GM21737 (cell line): Measurements from ENCODE around the gene TMEM116.
"Not testable (repeated sequence)": the region's sequence is repeated elsewhere in the genome, so short reads cannot be mapped to it uniquely, and the experiment has no call there.

Source experiments
- ATAC-seq: cut with Tn5 transposase; IDR thresholded peaks from one replicate; pipeline ENCODE4 v1.9.1; 2021; ENCODE audit warnings: mild to moderate bottlenecking, moderate library complexity; ENCODE audit not compliant: unreplicated experiment

The TMEM116 gene

DNA sequence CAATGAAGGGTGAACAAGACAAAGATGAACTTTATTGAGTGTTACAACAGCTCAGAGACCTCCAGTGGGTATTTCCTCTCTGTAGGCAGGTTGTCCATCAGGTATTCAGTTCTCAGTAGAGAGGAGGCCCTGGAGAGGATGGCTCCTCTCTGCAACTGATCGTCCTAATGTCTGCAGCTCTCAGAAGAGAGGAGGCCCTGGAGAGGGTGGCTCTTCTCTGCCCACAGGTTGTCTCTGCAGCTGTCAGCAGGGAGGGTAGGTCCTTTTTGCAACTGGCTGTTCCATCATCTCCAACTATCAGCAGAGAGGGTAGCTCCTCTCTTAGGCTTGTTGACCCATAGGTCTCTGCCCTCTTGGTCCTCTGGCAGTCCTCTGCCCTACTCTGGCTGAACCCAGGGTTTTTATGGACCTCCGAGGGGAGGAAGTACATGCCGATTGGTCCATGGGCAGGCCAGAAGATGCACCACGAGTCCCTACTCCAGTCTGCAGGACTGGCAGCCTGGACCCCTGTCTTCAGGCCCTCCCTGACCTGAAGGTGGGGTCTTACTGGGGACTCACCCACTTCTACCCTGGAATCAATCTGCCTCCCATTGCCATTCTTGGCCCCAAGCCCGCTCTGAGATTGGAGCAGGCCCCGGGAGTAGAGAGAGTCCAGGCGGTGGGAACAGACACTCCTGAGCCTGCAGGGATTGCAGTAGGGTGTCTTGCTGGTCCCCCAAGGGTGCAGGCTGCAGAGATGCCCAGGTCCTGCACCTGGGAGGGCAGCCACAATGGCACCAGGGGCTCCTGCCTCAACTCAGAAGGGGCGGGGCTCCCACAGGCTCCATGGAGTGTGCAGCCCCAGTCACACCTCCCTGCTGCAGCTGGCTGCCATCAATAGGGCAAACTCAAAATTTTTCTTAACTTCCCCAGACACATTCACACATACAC lies 2.3 kb downstream of the TMEM116 start:
- ATAC-seq, result no peak

DNA sequence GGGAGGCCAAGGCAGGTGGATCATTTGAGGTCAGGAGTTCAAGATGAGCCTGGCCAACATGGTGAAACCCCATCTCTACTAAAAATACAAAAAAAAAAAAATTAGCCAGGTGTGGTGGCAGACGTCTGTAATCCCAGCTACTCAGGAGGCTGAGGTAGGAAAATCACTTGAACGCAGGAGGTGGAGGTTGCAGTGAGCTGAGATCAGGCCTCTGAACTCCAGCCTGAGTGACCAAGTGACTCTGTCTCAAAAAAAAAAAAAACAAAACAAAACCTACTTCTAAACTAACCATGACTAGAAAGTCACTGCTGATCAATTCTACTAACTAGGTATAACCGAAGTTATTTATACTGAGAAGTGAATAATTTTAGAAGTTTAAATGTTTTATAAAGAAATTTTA lies 3.4 kb downstream of the TMEM116 start:
- ATAC-seq, result not testable (repeated sequence)

DNA sequence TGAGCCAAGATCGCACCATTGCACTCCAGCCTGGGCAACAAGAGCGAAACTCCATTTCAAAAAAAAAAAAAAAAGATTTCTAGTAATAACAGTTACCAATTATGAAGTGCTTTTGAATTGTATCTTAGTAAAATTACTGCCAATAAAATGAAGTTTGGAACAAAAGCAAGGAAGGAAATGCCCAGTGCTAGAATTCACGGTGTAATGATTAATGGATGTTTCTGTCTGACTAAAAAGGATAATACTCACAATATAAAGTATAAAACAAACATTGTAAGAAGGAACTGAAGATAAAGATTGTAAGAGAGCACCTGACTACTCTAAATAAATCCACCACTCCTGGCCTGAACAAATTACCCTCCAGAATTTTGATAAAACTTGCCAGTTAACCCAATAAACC lies 4.0 kb downstream of the TMEM116 start:
- no peak for ATAC-seq

DNA sequence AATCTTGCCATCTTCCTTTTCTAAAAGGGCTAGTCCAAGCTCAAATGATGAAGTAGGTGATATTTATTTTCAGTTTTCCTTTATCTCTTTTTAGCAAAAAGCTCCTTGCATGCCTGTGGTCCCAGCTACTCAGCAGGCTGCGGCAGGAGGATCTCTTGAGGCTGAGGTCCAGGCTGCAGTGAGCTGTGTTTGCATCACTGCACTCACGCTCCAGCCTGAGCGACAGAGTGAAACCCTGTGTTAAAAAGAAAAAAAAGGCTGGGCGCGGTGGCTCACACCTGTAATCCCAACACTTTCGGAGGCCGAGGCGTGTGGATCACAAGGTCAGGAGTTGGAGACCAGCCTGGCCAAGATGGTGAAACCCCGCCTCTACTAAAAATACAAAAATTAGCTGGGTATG lies 5.0 kb downstream of the TMEM116 start:
- ATAC-seq, result no peak

DNA sequence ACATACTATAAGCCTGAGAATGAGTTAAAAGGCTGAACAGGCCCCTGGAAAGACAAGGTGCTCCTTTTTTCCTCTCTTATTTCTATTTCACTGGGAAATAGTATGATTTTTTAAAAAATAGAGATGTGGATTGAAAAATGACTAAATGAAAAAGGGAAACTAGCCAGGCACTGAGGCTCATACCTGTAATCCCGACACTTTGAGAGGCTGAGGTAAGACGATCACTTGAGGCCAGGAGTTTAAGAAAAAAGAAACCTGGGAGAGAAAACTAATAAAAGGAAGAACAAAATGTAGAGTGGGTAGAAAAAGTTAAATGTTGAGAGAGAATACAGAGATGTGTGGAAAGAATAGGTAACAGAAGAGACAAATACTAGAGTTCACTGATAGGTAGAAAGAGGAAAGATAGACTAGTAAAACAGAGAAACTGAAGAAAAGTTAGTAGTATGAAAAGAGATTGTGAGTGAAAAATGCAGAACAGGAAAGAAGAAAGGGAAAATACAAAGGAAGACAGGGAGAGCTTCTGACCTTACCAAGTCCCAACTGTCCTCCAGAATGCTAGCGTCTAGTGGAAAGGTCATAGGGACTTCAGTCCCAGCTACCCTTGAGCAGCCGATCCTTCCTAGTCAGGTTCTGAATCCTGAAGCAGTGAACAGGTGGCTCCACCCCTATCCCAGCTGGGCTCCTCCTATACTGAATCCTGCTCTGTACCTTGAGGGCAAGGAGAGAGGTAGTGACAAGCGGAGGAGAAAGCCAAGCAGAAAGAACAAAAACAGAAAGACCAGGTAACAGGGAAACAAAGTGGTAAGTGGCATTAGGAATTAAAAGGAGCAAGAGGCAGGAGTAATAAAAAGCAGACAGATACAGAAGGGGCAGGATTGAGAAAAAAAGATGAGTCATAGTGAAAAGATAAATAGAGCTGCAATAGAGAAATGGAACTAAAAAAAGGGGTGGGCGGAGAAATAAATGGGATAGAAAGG lies 7.3 kb downstream of the TMEM116 start:
- ATAC-seq, result no peak

DNA sequence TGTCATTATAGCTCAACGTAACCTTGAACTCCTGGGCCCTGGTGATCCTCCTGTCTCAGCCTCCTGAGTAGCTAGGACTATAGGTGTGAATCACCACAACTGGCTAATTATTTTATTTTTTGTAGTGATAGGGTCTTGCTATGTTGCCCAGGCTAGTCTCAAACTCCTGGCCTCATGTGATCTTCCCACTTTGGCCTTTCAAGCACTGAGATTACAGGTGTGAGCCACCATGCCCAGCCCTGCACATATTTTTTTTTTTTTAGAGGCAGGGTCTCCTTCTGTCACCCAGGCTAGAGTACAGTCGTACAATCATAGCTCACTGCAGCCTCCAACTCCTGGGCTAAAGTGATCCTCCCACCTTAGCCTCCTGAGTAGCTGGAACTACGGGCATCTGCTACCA lies 8.9 kb downstream of the TMEM116 start:
- no peak for ATAC-seq

DNA sequence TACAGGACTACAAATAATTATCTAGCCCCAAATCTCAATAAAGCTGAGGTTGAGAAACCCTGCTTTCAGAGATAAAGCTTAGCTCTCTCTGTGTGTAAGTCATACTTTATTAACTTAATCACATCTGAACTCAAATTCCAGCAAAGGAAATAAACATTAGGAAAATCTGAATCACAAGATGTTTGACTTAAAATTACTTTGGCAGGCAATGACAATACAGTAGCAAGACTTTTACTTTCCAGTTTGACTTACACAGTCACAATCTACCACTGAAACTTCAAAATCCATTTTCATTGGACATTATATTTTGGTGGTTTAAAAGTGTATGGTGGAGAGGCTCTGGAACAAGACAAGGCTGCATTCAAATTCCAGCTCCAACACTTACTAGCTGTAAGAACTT lies 11.4 kb downstream of the TMEM116 start:
- ATAC-seq, result no peak

DNA sequence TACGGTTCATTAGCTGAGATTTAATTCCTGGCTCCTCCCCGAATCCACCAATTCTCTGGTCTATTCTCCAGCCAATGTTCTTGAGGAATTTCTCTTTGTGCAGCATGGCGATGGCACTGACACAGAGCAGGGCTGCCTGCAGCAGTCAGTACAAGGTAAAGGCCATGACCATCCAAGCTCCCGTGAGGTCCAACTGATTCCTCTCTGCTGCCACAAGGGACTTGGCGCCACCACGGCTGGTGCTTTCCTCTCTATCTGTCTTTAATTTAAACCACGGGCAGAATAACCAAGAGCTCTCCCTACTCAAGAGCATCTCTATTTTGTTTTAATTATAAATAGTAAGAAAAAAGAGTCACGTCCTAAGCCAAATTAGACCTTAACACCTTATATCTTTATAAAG lies 12.1 kb downstream of the TMEM116 start:
- no peak for ATAC-seq

DNA sequence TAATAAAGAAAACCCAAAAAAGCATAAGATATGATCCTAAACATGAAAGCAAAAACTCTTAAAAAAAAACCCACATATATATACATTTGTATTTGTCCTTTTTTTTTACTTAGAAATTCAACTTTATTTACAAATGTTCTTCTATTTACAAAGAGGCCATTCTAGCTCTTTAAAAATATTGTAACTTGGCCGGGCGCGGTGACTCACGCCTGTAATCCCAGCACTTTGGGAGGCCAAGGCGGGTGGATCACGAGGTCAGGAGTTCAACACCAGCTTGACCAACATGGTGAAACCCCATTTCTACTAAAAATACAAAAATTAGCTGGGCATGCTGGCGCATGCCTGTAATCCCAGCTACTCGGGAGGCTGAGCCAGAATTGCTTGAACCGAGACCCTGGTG lies 13.8 kb downstream of the TMEM116 start:
- not testable (repeated sequence) for ATAC-seq

DNA sequence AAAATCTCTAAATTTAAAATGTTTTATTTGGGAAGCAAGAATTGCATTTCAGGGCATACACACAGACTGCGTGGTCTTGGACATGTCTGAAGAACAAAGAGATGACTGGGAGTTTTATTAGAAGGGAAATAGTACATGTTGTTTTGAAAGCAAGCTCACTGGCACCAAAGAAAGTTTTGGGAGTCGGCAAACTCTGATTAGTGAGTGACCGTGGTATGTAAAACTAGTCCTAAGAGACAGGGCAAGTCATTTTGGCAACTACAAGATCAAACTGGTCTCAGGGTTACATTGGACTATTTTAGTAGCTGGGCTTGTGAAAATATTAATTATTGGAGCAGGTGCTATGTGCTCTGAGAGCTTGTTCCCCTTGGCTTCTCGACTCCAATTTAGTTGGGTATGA lies 14.9 kb downstream of the TMEM116 start:
- ATAC-seq, result no peak

DNA sequence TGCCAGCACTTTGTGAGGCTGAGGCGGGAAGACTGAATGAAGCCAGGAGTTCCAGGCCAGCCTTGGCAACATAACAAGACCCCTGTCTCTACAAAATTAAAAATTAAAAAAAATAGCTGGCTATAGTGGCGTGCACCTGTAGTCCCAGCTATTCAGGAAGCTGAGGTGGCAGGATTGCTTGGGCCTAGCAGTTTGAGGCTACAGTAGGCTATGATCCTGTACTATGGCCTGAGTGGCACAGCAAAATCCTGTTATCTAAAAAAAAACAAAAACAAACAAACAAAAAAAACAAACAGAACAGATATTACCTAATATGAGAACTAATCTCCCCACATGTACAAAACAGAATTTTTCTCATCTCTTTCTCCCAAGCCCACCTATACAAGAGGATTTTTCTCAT lies 15.7 kb downstream of the TMEM116 start:
- no peak for ATAC-seq

DNA sequence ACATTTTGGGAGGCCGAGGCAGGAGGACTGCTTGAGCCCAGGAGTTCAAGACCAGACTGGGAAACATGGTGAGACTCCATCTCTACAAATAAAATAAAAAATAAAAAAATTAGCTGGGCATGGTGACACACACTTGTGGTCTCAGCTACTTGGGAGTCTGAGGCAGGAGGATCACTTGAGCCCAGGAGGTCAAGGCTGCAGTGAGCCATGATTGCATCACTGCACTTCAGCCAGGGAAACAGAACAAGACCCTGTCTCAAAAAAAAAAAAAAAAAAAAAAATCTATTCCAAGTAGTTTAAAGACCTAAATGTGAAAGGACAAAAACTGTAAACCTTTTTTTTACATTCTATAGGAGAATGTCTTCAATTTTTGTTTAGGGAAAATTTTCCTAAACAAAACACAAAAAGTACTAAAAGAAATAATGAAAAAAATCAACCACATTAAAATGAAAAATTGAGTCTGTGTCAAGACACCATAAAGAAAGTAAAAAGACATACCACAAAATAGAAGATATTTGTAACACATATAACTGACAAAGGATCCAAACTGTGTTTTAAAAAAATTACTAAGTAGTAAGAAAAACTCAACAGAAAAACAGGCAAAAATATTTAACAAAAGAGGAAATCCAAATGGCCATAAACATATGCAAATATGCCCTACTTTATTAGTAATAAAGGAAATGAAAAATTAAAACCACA lies 17.0 kb downstream of the TMEM116 start:
- no peak for ATAC-seq

DNA sequence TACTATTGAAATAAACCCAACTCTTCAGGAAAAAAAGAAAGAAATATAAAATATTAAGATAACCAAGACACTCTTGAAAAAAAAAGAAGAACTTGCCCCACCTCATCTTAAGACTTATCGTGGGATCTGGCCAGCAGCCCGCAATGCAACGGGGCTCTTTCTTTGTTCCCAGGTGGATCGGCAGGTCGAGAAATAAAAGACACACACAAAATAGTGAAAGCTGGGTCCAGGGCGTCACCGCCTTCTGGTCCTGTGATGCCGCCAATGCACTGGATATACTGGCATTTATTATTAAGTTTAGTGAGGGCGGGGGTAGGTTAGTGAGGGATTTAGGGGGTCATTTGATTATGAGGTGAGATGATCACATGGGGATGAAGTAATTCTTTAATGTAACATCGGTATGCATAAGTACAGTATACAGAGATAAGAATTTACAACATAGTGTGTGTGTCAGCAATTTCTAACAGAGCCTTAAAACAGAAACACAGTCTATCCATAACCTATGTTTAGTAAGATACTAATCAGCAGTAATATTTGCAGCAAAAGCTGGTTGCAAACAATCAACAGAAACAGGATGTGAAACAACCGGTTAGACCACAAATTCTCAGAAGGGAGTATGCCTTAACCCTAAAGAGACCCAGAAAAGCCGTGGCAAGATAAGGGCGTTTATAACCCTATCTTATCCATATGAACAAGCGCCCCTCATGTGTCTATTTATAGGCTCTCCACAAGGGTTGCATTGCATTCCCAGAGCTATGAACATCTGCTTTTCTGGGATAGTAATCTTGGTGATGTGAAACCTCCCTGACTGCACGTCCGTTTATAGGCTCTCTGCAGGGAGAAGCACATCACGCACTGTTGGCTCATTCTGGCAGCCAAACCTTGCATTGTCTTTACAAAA lies 18.5 kb downstream of the TMEM116 start:
- not testable (repeated sequence) for ATAC-seq

DNA sequence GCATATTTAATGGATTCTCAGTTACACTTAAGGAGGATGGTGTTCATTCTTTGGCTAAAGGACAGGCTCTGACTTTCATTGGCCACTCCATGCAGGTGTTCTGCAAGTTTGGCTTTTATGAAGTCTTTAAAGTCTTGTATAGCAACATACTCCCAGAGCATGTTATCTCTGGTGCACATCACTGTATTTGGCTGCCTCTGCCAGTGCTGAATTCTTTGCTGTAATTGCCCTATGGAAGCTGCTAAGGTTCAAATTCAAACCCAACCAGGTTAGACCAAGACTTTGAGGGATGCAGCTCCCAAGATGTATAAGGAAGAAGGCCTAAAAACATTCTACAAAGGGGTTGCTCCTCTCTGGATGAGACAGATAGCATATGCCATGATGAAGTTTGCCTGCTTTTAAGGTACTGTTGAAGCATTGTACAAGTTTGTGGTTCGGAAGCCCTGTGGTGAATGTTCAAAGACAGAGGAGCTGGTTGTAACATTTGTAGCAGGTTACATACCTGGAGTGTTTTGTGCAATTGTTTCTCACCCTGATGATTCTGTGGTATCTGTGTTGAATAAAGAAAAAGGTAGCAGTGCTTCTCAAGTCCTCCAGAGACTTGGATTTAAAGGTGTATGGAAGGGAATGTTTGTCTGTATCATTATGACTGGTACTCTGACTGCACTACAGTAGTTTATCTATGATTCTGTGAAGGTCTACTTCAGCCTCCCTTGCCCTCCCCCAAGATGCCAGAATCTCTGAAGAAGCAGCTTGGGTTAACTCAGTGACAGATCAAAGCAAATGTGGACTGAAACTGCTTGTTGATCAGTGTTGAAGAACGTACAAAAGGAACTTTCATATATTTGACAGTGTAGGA lies 19.4 kb downstream of the TMEM116 start:
- peak; percentile 42 for ATAC-seq

DNA sequence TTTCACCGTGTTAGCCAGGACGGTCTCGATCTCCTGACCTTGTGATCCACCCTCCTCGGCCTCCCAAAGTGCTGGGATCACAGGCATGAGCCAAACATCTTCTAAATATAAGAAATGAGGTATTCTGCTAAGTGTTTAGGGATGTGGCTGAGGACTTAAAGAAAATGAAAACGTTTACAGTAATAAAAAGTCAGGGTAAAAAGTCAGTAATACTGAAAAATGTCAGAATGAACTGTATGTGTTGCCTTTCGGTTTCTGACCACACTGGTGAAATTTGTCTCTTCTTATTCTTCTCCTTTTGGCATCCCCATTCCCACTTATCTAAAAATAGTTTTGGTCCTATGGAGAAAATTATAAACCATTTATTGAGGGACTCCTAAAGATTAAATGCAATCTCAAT lies 20.5 kb downstream of the TMEM116 start:
- ATAC-seq, result no peak

DNA sequence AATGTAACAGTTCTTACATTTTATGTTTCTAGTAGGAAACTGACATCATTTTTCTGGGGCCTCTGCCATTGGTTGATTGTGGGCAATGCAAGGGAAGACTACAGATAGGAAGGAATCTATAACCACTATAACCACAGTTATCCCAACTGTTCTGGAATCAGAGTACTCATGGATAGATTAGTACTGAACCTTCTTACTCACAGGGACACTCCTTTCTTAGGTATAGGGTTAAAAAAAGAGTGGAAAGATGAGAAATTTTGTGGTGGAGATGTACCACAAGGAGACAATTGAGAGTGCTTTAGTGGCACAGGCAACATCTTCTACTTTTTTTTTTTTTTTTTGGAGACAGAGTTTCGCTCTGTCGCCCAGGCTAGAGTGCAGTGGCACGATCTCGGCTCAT lies 21.0 kb downstream of the TMEM116 start:
- no peak for ATAC-seq

DNA sequence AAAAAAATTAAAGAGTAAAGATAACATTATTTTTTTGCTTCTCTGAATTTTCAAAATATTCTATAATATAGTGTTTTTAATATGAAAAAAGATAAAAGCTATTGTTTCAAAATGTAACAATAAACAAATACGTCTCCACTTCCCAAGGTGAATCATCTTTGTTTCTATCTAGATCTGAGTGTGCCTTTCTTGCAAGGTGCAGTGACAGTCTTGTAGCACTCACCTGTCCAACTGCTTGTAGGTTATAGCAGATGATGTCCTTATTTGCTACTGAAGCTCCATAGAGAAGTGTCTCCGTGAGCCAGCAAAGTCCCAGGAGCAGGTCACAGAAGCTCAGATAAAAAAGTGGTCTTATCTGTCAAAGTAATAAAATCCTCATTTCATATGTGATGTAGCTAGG lies 21.4 kb downstream of the TMEM116 start:
- no peak for ATAC-seq

DNA sequence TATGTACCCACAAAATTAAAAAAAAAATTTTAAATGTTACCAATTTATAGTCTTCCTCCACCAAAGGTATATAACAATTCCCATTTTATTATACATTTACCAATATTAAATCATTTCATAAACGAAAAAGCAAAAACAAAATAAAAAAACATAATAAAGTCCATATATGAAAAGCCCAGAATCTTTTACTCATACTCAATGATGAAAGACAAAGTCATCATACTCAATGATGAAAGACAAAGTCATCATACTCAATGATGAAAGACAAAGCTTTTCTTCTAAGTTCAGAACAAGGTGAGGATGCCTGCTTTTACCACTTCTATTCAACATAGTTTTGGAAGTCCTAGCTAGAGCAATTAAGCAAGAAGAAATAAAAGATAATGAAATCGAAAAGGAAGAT lies 28.1 kb downstream of the TMEM116 start:
- ATAC-seq, result no peak

DNA sequence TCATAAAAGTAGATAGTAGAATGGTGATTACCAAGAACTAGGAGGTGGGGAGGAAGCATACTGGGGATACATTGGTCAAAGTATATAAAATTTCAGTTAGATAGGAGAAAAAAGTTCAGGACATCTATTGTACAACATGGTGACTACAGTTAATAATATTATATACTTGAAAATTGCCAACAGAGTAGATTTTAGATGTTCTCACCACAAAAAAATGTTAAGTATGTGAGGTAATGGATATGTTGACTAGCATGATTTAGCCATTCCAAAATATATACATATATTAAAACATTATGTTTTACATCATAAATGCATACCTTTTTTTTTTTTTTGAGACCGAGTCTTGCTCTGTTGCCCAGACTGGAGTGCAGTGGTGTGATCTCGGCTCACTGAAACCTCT lies 31.0 kb downstream of the TMEM116 start:
- ATAC-seq, result no peak
